Neuronal stem cell (in vitro differentiated cells): ENCODE measurements around the gene MVD.

Experiments used
- DNase-seq: peaks from one replicate; pipeline ENCODE4 v3.0.0-alpha.2; 2013; ENCODE audit warnings: low spot score
- H2AFZ ChIP-seq: one replicate; pipeline ENCODE4 v1.6.1; 2013; ENCODE audit warnings: mild to moderate bottlenecking, low read length, inconsistent platforms
- H2AK5ac ChIP-seq: 2 replicates; pipeline ENCODE4 v1.6.1; 2013; ENCODE audit warnings: low read depth, mild to moderate bottlenecking, inconsistent platforms, low read length, moderate library complexity, mixed read lengths
- H2BK120ac ChIP-seq: 2 replicates; pipeline ENCODE4 v1.6.1; 2013; ENCODE audit warnings: low read depth, mild to moderate bottlenecking, inconsistent platforms, low read length, moderate library complexity, mixed read lengths
- H2BK12ac ChIP-seq: one replicate; pipeline ENCODE4 v1.6.1; 2013; ENCODE audit warnings: low read length, inconsistent platforms
- H2BK15ac ChIP-seq: 2 replicates; pipeline ENCODE4 v1.6.1; 2013; ENCODE audit warnings: mild to moderate bottlenecking, low read length, inconsistent platforms, mixed read lengths
- H2BK5ac ChIP-seq: one replicate; pipeline ENCODE4 v1.6.1; 2013; ENCODE audit warnings: inconsistent platforms, mild to moderate bottlenecking, low read length, moderate library complexity
- H3K14ac ChIP-seq: one replicate; pipeline ENCODE4 v1.6.1; 2013; ENCODE audit warnings: low read length, inconsistent platforms
- H3K18ac ChIP-seq: 2 replicates; pipeline ENCODE4 v1.6.1; 2013; ENCODE audit warnings: low read length, inconsistent platforms
- H3K23ac ChIP-seq: 2 replicates; pipeline ENCODE4 v1.6.1; 2013; ENCODE audit warnings: low read depth, mild to moderate bottlenecking, mixed read lengths, low read length, inconsistent platforms; ENCODE audit not compliant: poor library complexity
- H3K27ac ChIP-seq: replicated peaks from 3 replicates; pipeline ENCODE4 v1.5.1; 2013; ENCODE audit warnings: low read length, inconsistent platforms
- H3K27me3 ChIP-seq, 3 experiments: 2 replicates each; pipeline ENCODE4 v1.6.1; 2013; ENCODE audit warnings: low read length in 3 of 3, mild to moderate bottlenecking in 2 of 3, inconsistent platforms in 1 of 3, low read depth in 1 of 3, mixed read lengths in 1 of 3, moderate library complexity in 1 of 3; ENCODE audit not compliant: control insufficient read depth in 3 of 3, insufficient read depth in 3 of 3
- H3K36me3 ChIP-seq, 2 donors: replicated peaks in 1 of 2; 2 replicates each; pipeline ENCODE4 v1.6.1; 2013; ENCODE audit warnings: low read length in 2 of 2; ENCODE audit not compliant: control insufficient read depth in 2 of 2, insufficient read depth in 2 of 2
- H3K4ac ChIP-seq: 2 replicates; pipeline ENCODE4 v1.6.1; 2013; ENCODE audit warnings: inconsistent platforms, mild to moderate bottlenecking, low read length, moderate library complexity
- H3K4me1 ChIP-seq, 2 donors: 1 replicate in 1 of 2; 2 replicates in 1 of 2; pipeline ENCODE4 v1.6.1; 2013; ENCODE audit warnings: low read length in 2 of 2, low read depth in 1 of 2; ENCODE audit not compliant: control insufficient read depth in 2 of 2, insufficient read depth in 1 of 2
- H3K4me2 ChIP-seq: one replicate; pipeline ENCODE4 v1.6.1; 2013; ENCODE audit warnings: mild to moderate bottlenecking, low read length, inconsistent platforms; ENCODE audit not compliant: insufficient read depth, poor library complexity, severe bottlenecking
- H3K4me3 ChIP-seq, 2 donors: 2 replicates each; pipeline ENCODE4 v1.5.1; 2013; ENCODE audit warnings: low read length in 2 of 2, mild to moderate bottlenecking in 2 of 2, inconsistent platforms in 1 of 2, moderate library complexity in 1 of 2
- H3K79me1 ChIP-seq: one replicate; pipeline ENCODE4 v1.6.1; 2013; ENCODE audit warnings: low read depth, mild to moderate bottlenecking, inconsistent platforms, low read length, moderate library complexity
- H3K9ac ChIP-seq: one replicate; pipeline ENCODE4 v1.6.1; 2013; ENCODE audit warnings: mild to moderate bottlenecking, low read depth, low read length, inconsistent platforms; ENCODE audit not compliant: poor library complexity
- H3K9me3 ChIP-seq, 2 donors: replicated peaks in 1 of 2; 2 replicates each; pipeline versions ENCODE3 to v1.6.1; 2013; ENCODE audit warnings: low read length in 2 of 2, mild to moderate bottlenecking in 2 of 2, inconsistent platforms in 1 of 2, low read depth in 1 of 2, mixed read lengths in 1 of 2, moderate library complexity in 1 of 2; ENCODE audit not compliant: control insufficient read depth in 2 of 2, insufficient read depth in 1 of 2
- H4K8ac ChIP-seq: one replicate; pipeline ENCODE4 v1.6.1; 2013; ENCODE audit warnings: low read depth, mild to moderate bottlenecking, inconsistent platforms, low read length, moderate library complexity
- H4K91ac ChIP-seq: one replicate; pipeline ENCODE4 v1.6.1; 2013; ENCODE audit warnings: low read length, low read depth, mild to moderate bottlenecking, inconsistent platforms; ENCODE audit not compliant: poor library complexity
- WGBS, 2 donors: extraction: QIAGEN DNeasy Blood & Tissue Kit; methylation state at CpG; one replicate each; pipeline ENCODE4 v1.1.7; 2013; ENCODE audit warnings: missing lambda C conversion rate in 2 of 2, mixed read lengths in 1 of 2; ENCODE audit not compliant: insufficient read length in 2 of 2, insufficient replicate concordance in 1 of 2; ENCODE audit errors: extremely low coverage in 2 of 2; 5-methylcytosine and 5-hydroxymethylcytosine counted together

Gene MVD

GRCh38 chr16:88614818-88615580, 47.9 kb downstream of the MVD start:
- whole genome bisulfite sequencing, 2 donors, result no CpG with 5 or more reads among the region's 19 CpGs
- Histone ChIP-seq H2BK5ac (no peak overlapping the region), H2AFZ (no peak overlapping the region)

GRCh38 chr16:88613911-88614817, 48.7 kb downstream of the MVD start:
- Histone ChIP-seq H3K36me3 (peaks cover 27 to 95% of the 10 kb centered on the region in 2 donors), H2AK5ac (no peak overlapping the region), H4K8ac (no peak overlapping the region), H3K4ac (no peak overlapping the region), H2AFZ (no peak overlapping the region), H3K9ac (no peak overlapping the region), H2BK120ac (no peak overlapping the region), H3K14ac (no peak overlapping the region), H3K27me3 (peaks cover 0 to 1% (median 0%) of the 10 kb centered on the region in 3 experiments), H2BK12ac (no peak overlapping the region), H3K9me3 (no peaks in the 10 kb centered on the region), H3K18ac (no peak overlapping the region), H3K4me1 (peaks cover 5 to 8% of the 10 kb centered on the region in 2 donors), H3K79me1 (peaks cover 4% of the 10 kb centered on the region), H3K27ac (no peak overlapping the region), H2BK5ac (no peak overlapping the region), H4K91ac (no peak overlapping the region), H3K23ac (no peak overlapping the region), H3K4me3 (no peak overlapping the region), H2BK15ac (no peak overlapping the region), H3K4me2 (no peak overlapping the region)
- DNase-seq, result no peak
- WGBS, 2 donors, result no CpG with 5 or more reads among the region's 19 CpGs

More at GRCh38 chr16:88614818-88615580, 47.9 kb downstream of the MVD start:
- Histone ChIP-seq H2BK120ac (no peak overlapping the region), H3K23ac (no peak overlapping the region), H4K91ac (no peak overlapping the region), H3K18ac (no peak overlapping the region), H3K9ac (no peak overlapping the region), H3K4me1 (peaks cover 5 to 8% of the 10 kb centered on the region in 2 donors), H3K79me1 (peaks cover 4% of the 10 kb centered on the region), H2AK5ac (no peak overlapping the region), H3K27ac (no peak overlapping the region), H3K14ac (no peak overlapping the region), H3K9me3 (no peaks in the 10 kb centered on the region), H2BK15ac (no peak overlapping the region), H3K4me2 (no peak overlapping the region), H3K4me3 (no peak overlapping the region), H4K8ac (no peak overlapping the region), H3K36me3 (peaks cover 29 to 95% of the 10 kb centered on the region in 2 donors), H3K4ac (no peak overlapping the region), H3K27me3 (peaks cover 0 to under 1% (median 0%) of the 10 kb centered on the region in 3 experiments), H2BK12ac (no peak overlapping the region)
- no peak for DNase-seq

GRCh38 chr16:88613293-88613692, 49.6 kb downstream of the MVD start:
- Histone ChIP-seq H3K79me1 (peaks cover 4% of the 10 kb centered on the region), H2BK12ac (no peak overlapping the region), H3K18ac (no peak overlapping the region), H2BK120ac (no peak overlapping the region), H3K36me3 (peaks cover 30 to 93% of the 10 kb centered on the region in 2 donors), H3K4ac (no peak overlapping the region), H2BK5ac (no peak overlapping the region), H3K23ac (no peak overlapping the region), H4K91ac (no peak overlapping the region), H2BK15ac (no peak overlapping the region), H3K4me3 (no peak overlapping the region), H3K27me3 (peaks cover 0 to 1% (median 0%) of the 10 kb centered on the region in 3 experiments), H2AK5ac (no peak overlapping the region), H3K4me2 (no peak overlapping the region), H3K4me1 (peaks cover 2 to 8% of the 10 kb centered on the region in 2 donors), H4K8ac (no peak overlapping the region), H2AFZ (no peak overlapping the region), H3K9me3 (no peaks in the 10 kb centered on the region), H3K14ac (no peak overlapping the region), H3K9ac (no peak overlapping the region), H3K27ac (no peak overlapping the region)
- no peak for DNase-seq
- WGBS, 2 donors, result no CpG with 5 or more reads among the region's 10 CpGs
